ENCODE results near the gene ALG1.

ALG1 gene

DNA sequence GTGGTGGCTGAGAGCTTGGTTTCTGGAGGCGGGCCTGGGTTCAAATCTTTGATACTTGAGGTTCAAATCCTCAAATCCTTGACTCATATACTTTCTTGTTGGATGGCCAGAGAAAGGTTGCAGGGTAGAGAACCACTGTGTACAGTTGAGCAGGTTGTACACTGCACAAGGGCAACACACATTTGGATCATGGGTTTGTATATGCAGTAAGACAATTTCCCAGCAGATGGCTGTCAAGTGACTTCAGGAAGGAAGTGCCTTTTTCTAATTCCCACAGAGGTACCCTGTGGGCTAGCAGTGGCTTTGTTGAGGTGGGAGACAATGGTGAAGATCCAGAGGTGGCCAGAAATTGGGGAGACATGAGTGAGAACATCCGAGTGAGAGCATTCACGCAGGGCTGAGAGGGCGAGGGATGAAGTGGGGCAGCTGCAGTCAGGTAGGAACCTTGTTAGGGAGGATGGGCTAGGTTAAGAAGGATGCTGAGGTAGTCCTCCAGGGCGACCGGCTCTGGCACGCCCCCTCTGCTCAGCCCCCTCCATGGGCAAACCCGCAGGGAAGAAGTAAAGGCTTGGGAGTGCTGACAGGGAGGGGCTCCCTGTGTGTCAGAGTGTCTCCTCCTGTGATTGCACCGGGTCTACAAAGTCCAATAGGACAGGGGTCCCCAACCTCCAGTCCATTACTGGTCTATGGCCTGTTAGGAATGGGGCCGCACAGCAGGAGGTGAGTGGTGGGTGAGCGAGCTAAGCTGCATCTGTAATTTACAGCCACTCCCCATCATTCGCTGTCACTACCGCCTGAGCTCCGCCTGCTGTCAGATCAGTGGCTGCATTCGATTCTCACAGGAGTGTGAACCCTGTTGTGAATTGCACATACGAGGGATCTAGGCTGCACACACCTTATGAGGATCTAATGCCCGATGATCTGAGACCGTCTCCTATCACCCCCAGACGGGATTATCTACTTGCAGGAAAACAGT lies 8.6 kb upstream of the ALG1 start:
- no peak overlapping the region for H4K91ac ChIP-seq (ENCODE audit: low read length)
- no peak overlapping the region for H2BK15ac ChIP-seq (ENCODE audit: low read depth, poor library complexity, severe bottlenecking)
- no peak overlapping the region for H2BK120ac ChIP-seq (ENCODE audit: low read depth, low read length)
- no peak overlapping the region for H3K4me2 ChIP-seq (ENCODE audit: low read length, poor library complexity, severe bottlenecking)
- no peak overlapping the region for H4K8ac ChIP-seq (ENCODE audit: low read length)
- H2AFZ ChIP-seq (ENCODE audit: low read depth, low read length), result no peak overlapping the region
- H3K27me3 ChIP-seq (ENCODE audit: control insufficient read depth in 1 of 2, insufficient read depth in 1 of 2, low read length in 2 of 2), result peaks cover 38 to 41% of the 10 kb centered on the region in 2 experiments
- H3K9me3 ChIP-seq (ENCODE audit: control insufficient read depth, low read length), result no peaks in the 10 kb centered on the region
- no peak for DNase-seq
- H2BK12ac ChIP-seq (ENCODE audit: low read length in 2 of 2), result no peak overlapping the region
- no peak overlapping the region for H2BK5ac ChIP-seq (ENCODE audit: low read depth, low read length, poor library complexity, severe bottlenecking)
- no peak overlapping the region for H3K18ac ChIP-seq (ENCODE audit: low read depth in 1 of 2, low read length in 2 of 2)
- H3K79me1 ChIP-seq (replicated peaks; ENCODE audit: low read length, poor library complexity, severe bottlenecking), result no peaks in the 10 kb centered on the region
- H3K14ac ChIP-seq (ENCODE audit: low read length in 2 of 2), result no peak overlapping the region
- no peak overlapping the region for H3K9ac ChIP-seq (ENCODE audit: low read length)
- peaks cover 8% of the 10 kb centered on the region for H3K4me1 ChIP-seq (ENCODE audit: control insufficient read depth, insufficient read depth, low read depth, low read length)
- WGBS, result 50% methylated on average over 15 of the region's 19 CpGs
- no peak overlapping the region for H3K27ac ChIP-seq (ENCODE audit: low read length, poor library complexity, severe bottlenecking)
- no peak overlapping the region for H3K23ac ChIP-seq (ENCODE audit: low read length in 2 of 2)
- H3K36me3 ChIP-seq (ENCODE audit: control insufficient read depth in 1 of 2, insufficient read depth in 2 of 2, low read depth in 1 of 2, low read length in 2 of 2), result no peaks in the 10 kb centered on the region
- no peak overlapping the region for H2AK5ac ChIP-seq (ENCODE audit: low read length, severe bottlenecking)
- H3K4me3 ChIP-seq (ENCODE audit: insufficient read depth in 1 of 2, low read depth in 1 of 2, low read length in 2 of 2), result no peak overlapping the region
- H3K4ac ChIP-seq (ENCODE audit: low read depth in 1 of 2, low read length in 2 of 2), result no peak overlapping the region

GRCh38 chr16:5064915-5065314 lies 6.7 kb upstream of the ALG1 start:
- H3K9ac ChIP-seq (ENCODE audit: low read length), result no peak overlapping the region
- no peaks in the 10 kb centered on the region for H3K36me3 ChIP-seq (ENCODE audit: control insufficient read depth in 1 of 2, insufficient read depth in 2 of 2, low read depth in 1 of 2, low read length in 2 of 2)
- H3K27ac ChIP-seq (ENCODE audit: low read length, poor library complexity, severe bottlenecking), result no peak overlapping the region
- H3K4me1 ChIP-seq (ENCODE audit: control insufficient read depth, insufficient read depth, low read depth, low read length), result peaks cover 2% of the 10 kb centered on the region
- no peak overlapping the region for H2BK120ac ChIP-seq (ENCODE audit: low read depth, low read length)
- H4K8ac ChIP-seq (ENCODE audit: low read length), result no peak overlapping the region
- H2AK5ac ChIP-seq (ENCODE audit: low read length, severe bottlenecking), result no peak overlapping the region
- no peak overlapping the region for H2BK15ac ChIP-seq (ENCODE audit: low read depth, poor library complexity, severe bottlenecking)
- H3K4ac ChIP-seq (ENCODE audit: low read depth in 1 of 2, low read length in 2 of 2), result no peak overlapping the region
- no peak overlapping the region for H3K4me3 ChIP-seq (ENCODE audit: insufficient read depth in 1 of 2, low read depth in 1 of 2, low read length in 2 of 2)
- H3K27me3 ChIP-seq (ENCODE audit: control insufficient read depth in 1 of 2, insufficient read depth in 1 of 2, low read length in 2 of 2), result peaks cover 38 to 41% of the 10 kb centered on the region in 2 experiments
- H3K9me3 ChIP-seq (ENCODE audit: control insufficient read depth, low read length), result no peaks in the 10 kb centered on the region
- H2BK5ac ChIP-seq (ENCODE audit: low read depth, low read length, poor library complexity, severe bottlenecking), result no peak overlapping the region
- no peak overlapping the region for H3K18ac ChIP-seq (ENCODE audit: low read depth in 1 of 2, low read length in 2 of 2)
- H2AFZ ChIP-seq (ENCODE audit: low read depth, low read length), result no peak overlapping the region
- H3K23ac ChIP-seq (ENCODE audit: low read length in 2 of 2), result no peak overlapping the region
- no peak overlapping the region for H4K91ac ChIP-seq (ENCODE audit: low read length)
- H2BK12ac ChIP-seq (ENCODE audit: low read length in 2 of 2), result no peak overlapping the region
- DNase-seq, result no peak
- no peak overlapping the region for H3K14ac ChIP-seq (ENCODE audit: low read length in 2 of 2)
- 86% methylated on average over 7 of the region's 7 CpGs for WGBS
- no peak overlapping the region for H3K4me2 ChIP-seq (ENCODE audit: low read length, poor library complexity, severe bottlenecking)
- H3K79me1 ChIP-seq (replicated peaks; ENCODE audit: low read length, poor library complexity, severe bottlenecking), result no peaks in the 10 kb centered on the region

DNA sequence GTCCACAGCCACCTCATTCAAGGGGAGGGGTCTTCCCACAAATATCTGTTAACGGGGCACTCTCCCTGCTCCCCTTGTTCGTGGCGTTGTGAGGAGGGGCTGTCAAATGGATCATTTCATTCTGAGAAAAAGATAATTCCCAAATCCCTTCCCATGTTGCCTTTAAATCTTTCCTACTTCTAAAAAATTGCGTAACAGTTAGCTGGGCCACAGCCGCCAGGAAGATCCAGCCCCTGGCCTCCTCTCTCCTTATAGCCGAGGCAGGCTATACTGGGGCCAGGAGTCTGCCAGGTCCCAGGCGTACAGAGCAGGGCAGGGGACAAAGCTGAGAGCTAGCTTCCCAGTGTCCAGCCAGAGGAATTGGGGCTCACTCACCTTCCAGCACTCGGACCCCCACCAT lies 6.3 kb upstream of the ALG1 start:
- H2BK12ac ChIP-seq (ENCODE audit: low read length in 2 of 2), result no peak overlapping the region
- H2BK15ac ChIP-seq (ENCODE audit: low read depth, poor library complexity, severe bottlenecking), result no peak overlapping the region
- H4K8ac ChIP-seq (ENCODE audit: low read length), result no peak overlapping the region
- H3K14ac ChIP-seq (ENCODE audit: low read length in 2 of 2), result no peak overlapping the region
- no peak overlapping the region for H3K27ac ChIP-seq (ENCODE audit: low read length, poor library complexity, severe bottlenecking)
- no peak for DNase-seq
- no peak overlapping the region for H4K91ac ChIP-seq (ENCODE audit: low read length)
- H2AK5ac ChIP-seq (ENCODE audit: low read length, severe bottlenecking), result no peak overlapping the region
- no peak overlapping the region for H2BK120ac ChIP-seq (ENCODE audit: low read depth, low read length)
- no peak overlapping the region for H3K18ac ChIP-seq (ENCODE audit: low read depth in 1 of 2, low read length in 2 of 2)
- H3K4me3 ChIP-seq (ENCODE audit: insufficient read depth in 1 of 2, low read depth in 1 of 2, low read length in 2 of 2), result no peak overlapping the region
- H3K4ac ChIP-seq (ENCODE audit: low read depth in 1 of 2, low read length in 2 of 2), result no peak overlapping the region
- peak overlapping the region; percentile 42 for H3K9ac ChIP-seq (ENCODE audit: low read length)
- no peak overlapping the region for H2AFZ ChIP-seq (ENCODE audit: low read depth, low read length)
- no peaks in the 10 kb centered on the region for H3K79me1 ChIP-seq (replicated peaks; ENCODE audit: low read length, poor library complexity, severe bottlenecking)
- H3K4me2 ChIP-seq (ENCODE audit: low read length, poor library complexity, severe bottlenecking), result no peak overlapping the region
- WGBS, result 72% methylated on average over 8 of the region's 8 CpGs
- peaks cover 38 to 41% of the 10 kb centered on the region in 2 experiments for H3K27me3 ChIP-seq (ENCODE audit: control insufficient read depth in 1 of 2, insufficient read depth in 1 of 2, low read length in 2 of 2)
- H3K36me3 ChIP-seq (ENCODE audit: control insufficient read depth in 1 of 2, insufficient read depth in 2 of 2, low read depth in 1 of 2, low read length in 2 of 2), result no peaks in the 10 kb centered on the region
- H3K9me3 ChIP-seq (ENCODE audit: control insufficient read depth, low read length), result no peaks in the 10 kb centered on the region
- H3K23ac ChIP-seq (ENCODE audit: low read length in 2 of 2), result no peak overlapping the region
- H2BK5ac ChIP-seq (ENCODE audit: low read depth, low read length, poor library complexity, severe bottlenecking), result no peak overlapping the region
- H3K4me1 ChIP-seq (ENCODE audit: control insufficient read depth, insufficient read depth, low read depth, low read length), result peaks cover 2% of the 10 kb centered on the region

DNA sequence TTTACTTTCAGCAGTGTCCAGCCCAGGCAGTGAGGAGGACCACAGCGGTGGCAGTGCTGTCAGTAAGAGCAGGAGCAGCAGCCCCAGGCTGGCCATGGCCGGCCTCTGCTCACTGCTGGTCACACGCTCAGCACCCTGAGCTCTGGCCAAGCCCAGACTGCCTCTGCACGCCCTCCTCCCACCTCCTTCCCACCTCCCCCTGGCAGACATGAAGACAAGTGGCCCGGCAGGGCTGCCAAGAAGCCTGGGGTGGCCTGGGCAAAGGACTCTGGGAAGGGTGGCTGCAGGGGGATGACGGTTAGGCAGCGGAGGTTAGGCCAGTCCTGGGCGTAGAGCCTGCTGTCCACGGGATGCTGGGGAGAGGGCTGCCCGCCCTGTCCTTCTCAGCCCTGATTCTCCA lies 5.8 kb upstream of the ALG1 start, which contains the start of gene C16orf89:
TSS of gene C16orf89 (minus strand) at position 144 of the 400 bp plus-strand sequence. CDS start at position 96, 48 bp downstream.
- Histone ChIP-seq H3K36me3 (ENCODE audit: control insufficient read depth in 1 of 2, insufficient read depth in 2 of 2, low read depth in 1 of 2, low read length in 2 of 2) (no peaks in the 10 kb centered on the region), H2AK5ac (ENCODE audit: low read length, severe bottlenecking) (no peak within 1 kb of the TSS), H3K23ac (ENCODE audit: low read length in 2 of 2) (no peak within 1 kb of the TSS), H3K9ac (ENCODE audit: low read length) (peak within 1 kb of the TSS; percentile 42), H3K4me2 (ENCODE audit: low read length, poor library complexity, severe bottlenecking) (no peak within 1 kb of the TSS), H3K9me3 (ENCODE audit: control insufficient read depth, low read length) (no peaks in the 10 kb centered on the region), H2BK12ac (ENCODE audit: low read length in 2 of 2) (no peak within 1 kb of the TSS), H3K4ac (ENCODE audit: low read depth in 1 of 2, low read length in 2 of 2) (no peak within 1 kb of the TSS), H3K27ac (ENCODE audit: low read length, poor library complexity, severe bottlenecking) (no peak within 1 kb of the TSS), H2BK5ac (ENCODE audit: low read depth, low read length, poor library complexity, severe bottlenecking) (no peak within 1 kb of the TSS), H3K14ac (ENCODE audit: low read length in 2 of 2) (no peak within 1 kb of the TSS), H2BK15ac (ENCODE audit: low read depth, poor library complexity, severe bottlenecking) (peak within 1 kb of the TSS; percentile 86), H4K8ac (ENCODE audit: low read length) (no peak within 1 kb of the TSS), H3K18ac (ENCODE audit: low read depth in 1 of 2, low read length in 2 of 2) (no peak within 1 kb of the TSS), H3K4me1 (ENCODE audit: control insufficient read depth, insufficient read depth, low read depth, low read length) (peaks cover 2% of the 10 kb centered on the region), H4K91ac (ENCODE audit: low read length) (no peak within 1 kb of the TSS), H3K27me3 (ENCODE audit: control insufficient read depth in 1 of 2, insufficient read depth in 1 of 2, low read length in 2 of 2) (peaks cover 38 to 41% of the 10 kb centered on the region in 2 experiments), H2BK120ac (ENCODE audit: low read depth, low read length) (no peak within 1 kb of the TSS), H2AFZ (ENCODE audit: low read depth, low read length) (no peak within 1 kb of the TSS), H3K79me1 (replicated peaks; ENCODE audit: low read length, poor library complexity, severe bottlenecking) (no peaks in the 10 kb centered on the region), H3K4me3 (ENCODE audit: insufficient read depth in 1 of 2, low read depth in 1 of 2, low read length in 2 of 2) (no peak within 1 kb of the TSS)
- 71% methylated on average over 9 of the region's 10 CpGs for WGBS
- no peak for DNase-seq

All from mesenchymal stem cell (in vitro differentiated cells and primary cell).